Gastroesophageal sphincter (tissue), 4 donors: ENCODE data around the gene TSPAN19. TPM values are rescaled to one million over a fixed set of nuclear protein-coding genes. Genes with fewer than 3 reads are reported as not detected.

ENCODE experiments used
- ATAC-seq: fragments of 150-250 bp; one replicate; pipeline ENCODE4 v1.9.1; 2016; ENCODE audit warnings: mild to moderate bottlenecking, moderate library complexity
- H3K27ac ChIP-seq, 4 donors: fragments of 200-600 bp; sonication (generic) in 3 of 4; 1 replicate in 3 of 4; 2 replicates in 1 of 4; pipeline ENCODE4 v1.5.1; 2016 to 2019
- H3K27me3 ChIP-seq: fragments of 200-600 bp; sonication (generic); one replicate; pipeline ENCODE4 v1.5.1; 2019
- H3K36me3 ChIP-seq, 2 donors: fragments of 200-600 bp; sonication (generic); one replicate each; pipeline ENCODE4 v1.5.1; 2019; ENCODE audit warnings: control low read depth in 1 of 2
- H3K4me1 ChIP-seq, 3 donors: fragments of 200-600 bp; sonication (generic); 1 replicate in 2 of 3; 2 replicates in 1 of 3; pipeline ENCODE4 v1.5.1; 2016 to 2019; ENCODE audit warnings: control low read depth in 2 of 3
- H3K4me3 ChIP-seq, 2 donors: fragments of 200-600 bp; sonication (generic); one replicate each; pipeline ENCODE4 v1.5.1; 2019; ENCODE audit warnings: mild to moderate bottlenecking in 1 of 2, moderate library complexity in 1 of 2
- H3K9me3 ChIP-seq, 3 donors: fragments of 200-600 bp; sonication (generic); one replicate each; pipeline ENCODE4 v1.5.1; 2017 to 2019; ENCODE audit warnings: control low read depth in 2 of 3
- CTCF ChIP-seq, 4 experiments: fragments of 200-600 bp in 2 of 4; fragments of 450-650 bp in 2 of 4; sonication (generic) in 1 of 4; IDR thresholded peaks; one replicate each; pipeline ENCODE4 v1.5.1; 2017 to 2019; ENCODE audit warnings: antibody characterized with exemption in 4 of 4, mild to moderate bottlenecking in 2 of 4, moderate library complexity in 2 of 4
- EP300 ChIP-seq: sonication (generic); formaldehyde crosslinking; IDR thresholded peaks from one replicate; pipeline ENCODE4 v1.6.1; 2017; ENCODE audit warnings: antibody characterized with exemption, mild to moderate bottlenecking
- POLR2A ChIP-seq, 2 donors: fragments of 450-650 bp; IDR thresholded peaks; one replicate each; pipeline ENCODE4 v1.6.1; 2017; ENCODE audit warnings: antibody characterized with exemption in 2 of 2, mild to moderate bottlenecking in 2 of 2, moderate library complexity in 1 of 2
- POLR2AphosphoS5 ChIP-seq: sonication (generic); formaldehyde crosslinking; IDR thresholded peaks from one replicate; pipeline ENCODE4 v1.6.1; 2017; ENCODE audit warnings: antibody characterized with exemption
- WGBS, 2 donors: methylation state at CpG; one replicate each; pipeline ENCODE4 v1.1.5; 2018; ENCODE audit warnings: low coverage in 1 of 2; 5-methylcytosine and 5-hydroxymethylcytosine counted together
- total RNA-seq, 4 donors: library from RNA; depleted of rRNA; stranded (reverse); fragments of >200 nt; gene quantifications; one replicate each; pipeline ENCODE4 v1.1.0, GENCODE V29; 2016

The TSPAN19 gene
- total RNA-seq, 4 donors from 2014 or later = 0.10 TPM; not detected in 3

DNA sequence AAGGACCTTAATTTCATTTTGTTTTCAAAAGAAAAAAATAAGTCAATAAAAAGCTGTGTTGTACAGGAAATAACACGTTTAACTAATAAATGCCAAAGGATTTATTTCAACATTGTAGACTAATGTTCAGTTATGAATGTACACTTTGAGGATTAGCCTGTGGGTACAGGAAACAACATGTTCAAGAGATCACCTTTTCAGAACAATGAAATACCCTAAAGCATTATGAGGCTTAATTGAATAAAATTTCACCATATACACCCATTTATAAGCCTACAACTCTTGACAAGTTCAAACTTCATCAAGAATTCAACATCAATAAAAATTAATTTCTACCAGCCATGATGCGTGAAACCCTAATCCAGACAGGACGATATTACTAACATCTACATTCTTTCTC is 66.9 kb downstream of the TSPAN19 start:
- no peaks in the 10 kb centered on the region for H3K9me3 ChIP-seq
- H3K27ac ChIP-seq = no peak overlapping the region
- TF ChIP-seq POLR2A (IDR thresholded peaks at IDR 0.05) (no peak), EP300 (no peak), CTCF (IDR thresholded peaks at IDR 0.05) (no peak), POLR2AphosphoS5 (no peak)
- 64 to 72% methylated on average over 3 of the region's 3 CpGs for WGBS, 2 donors
- no peaks in the 10 kb centered on the region for H3K27me3 ChIP-seq
- H3K36me3 ChIP-seq = no peaks in the 10 kb centered on the region
- no peak overlapping the region for H3K4me3 ChIP-seq
- ATAC-seq = no peak
- no peaks in the 10 kb centered on the region for H3K4me1 ChIP-seq

Other genes starting within 250 kb of the TSPAN19 start
- gene SLC6A15, start 123.5 kb downstream of the TSPAN19 start, total RNA-seq = 1 to 10 TPM in 3 of 4 donors, under 1 TPM in 1; 0.54 to 2.3 (median 1.7) TPM
- gene LRRIQ1, start 74 bp upstream of the TSPAN19 start, total RNA-seq = 1 to 10 TPM in 1 of 4 donors, under 1 TPM in 2, not detected in 1; 0.31 to 1.4 (median 0.54) TPM
- not detected for gene ALX1, start 243.9 kb upstream of the TSPAN19 start, total RNA-seq